Neural crest cell (in vitro differentiated cells): ENCODE data around the gene ELMOD3. TPM values are rescaled to one million over a fixed set of nuclear protein-coding genes. Genes with fewer than 3 reads are reported as not detected.

Experiments used
- DNase-seq: peaks from one replicate; pipeline ENCODE4 v3.0.0; 2021; ENCODE audit warnings: low read depth, mixed read lengths, low spot score
- H3K27ac Mint-ChIP-seq: one replicate; pipeline ENCODE4 v1.8.0; 2021; ENCODE audit warnings: mild to moderate bottlenecking, mixed read lengths; ENCODE audit not compliant: unreplicated experiment
- H3K27me3 Mint-ChIP-seq: 2 replicates; pipeline ENCODE4 v1.8.0; 2021; ENCODE audit warnings: low read depth, mild to moderate bottlenecking, mixed read lengths
- H3K36me3 Mint-ChIP-seq: 2 replicates; pipeline ENCODE4 v1.8.0; 2021; ENCODE audit warnings: low read depth, mild to moderate bottlenecking, mixed read lengths
- H3K4me1 Mint-ChIP-seq: 2 replicates; pipeline ENCODE4 v1.8.0; 2021; ENCODE audit warnings: mixed read lengths
- H3K4me3 Mint-ChIP-seq: one replicate; pipeline ENCODE4 v1.8.0; 2021; ENCODE audit warnings: mild to moderate bottlenecking, mixed read lengths
- H3K9me3 Mint-ChIP-seq: 2 replicates; pipeline ENCODE4 v1.8.0; 2021; ENCODE audit warnings: mixed read lengths
- CTCF ChIP-seq: fragments of 200-600 bp; sonication (generic); conservative IDR thresholded peaks from 2 replicates; pipeline ENCODE4 v1.5.0; 2021; ENCODE audit warnings: antibody characterized with exemption, mild to moderate bottlenecking
- total RNA-seq: library from RNA; stranded (reverse); gene quantifications from 2 replicates; pipeline ENCODE4 v1.2.1, GENCODE V29; 2021

Gene ELMOD3
- total RNA-seq, 1 donor from 2014 or later = 25.9 TPM

- Mint-ChIP-seq H3K36me3 (no peaks in the 10 kb centered on the region), H3K27me3 (no peaks in the 10 kb centered on the region), H3K27ac (no peak overlapping the region), H3K9me3 (no peaks in the 10 kb centered on the region), H3K4me3 (no peak overlapping the region), H3K4me1 (peaks cover 3% of the 10 kb centered on the region)
- no peak for TF ChIP-seq CTCF
- no peak for DNase-seq
Observed at GRCh38 chr2:85393836-85394235, 39.3 kb downstream of the ELMOD3 start.

- no peak overlapping the region for H3K27ac Mint-ChIP-seq
- no peaks in the 10 kb centered on the region for H3K9me3 Mint-ChIP-seq
- H3K36me3 Mint-ChIP-seq = no peaks in the 10 kb centered on the region
Observed at GRCh38 chr2:85394261-85394681, 39.7 kb downstream of the ELMOD3 start.

GRCh38 chr2:85394976-85395375 is 40.4 kb downstream of the ELMOD3 start:
- Mint-ChIP-seq H3K4me3 (no peak overlapping the region), H3K27ac (no peak overlapping the region), H3K4me1 (no peaks in the 10 kb centered on the region), H3K27me3 (no peaks in the 10 kb centered on the region), H3K9me3 (no peaks in the 10 kb centered on the region), H3K36me3 (no peaks in the 10 kb centered on the region)
- no peak for DNase-seq
- TF ChIP-seq CTCF = no peak

More at GRCh38 chr2:85394261-85394681, 39.7 kb downstream of the ELMOD3 start:
- no peak for DNase-seq
- H3K27me3 Mint-ChIP-seq = no peaks in the 10 kb centered on the region
- no peak overlapping the region for H3K4me3 Mint-ChIP-seq
- no peak for TF ChIP-seq CTCF
- no peaks in the 10 kb centered on the region for H3K4me1 Mint-ChIP-seq

- H3K4me1 Mint-ChIP-seq = no peaks in the 10 kb centered on the region
- H3K9me3 Mint-ChIP-seq = no peaks in the 10 kb centered on the region
- H3K4me3 Mint-ChIP-seq = no peak overlapping the region
- no peaks in the 10 kb centered on the region for H3K27me3 Mint-ChIP-seq
- H3K36me3 Mint-ChIP-seq = no peaks in the 10 kb centered on the region
- no peak for DNase-seq
- no peak for TF ChIP-seq CTCF
- H3K27ac Mint-ChIP-seq = no peak overlapping the region
Observed at GRCh38 chr2:85395912-85396475, 41.4 kb downstream of the ELMOD3 start.

GRCh38 chr2:85396531-85397470 is 42.2 kb downstream of the ELMOD3 start:
- no peak for DNase-seq
- Mint-ChIP-seq H3K4me3 (no peak overlapping the region), H3K4me1 (no peaks in the 10 kb centered on the region), H3K36me3 (no peaks in the 10 kb centered on the region), H3K9me3 (no peaks in the 10 kb centered on the region), H3K27ac (peak overlapping the region; percentile 37), H3K27me3 (no peaks in the 10 kb centered on the region)
- TF ChIP-seq CTCF = no peak
